ENCODE results near the gene FOXP1.
"Not testable (repeated sequence)": the region's sequence is repeated elsewhere in the genome, so short reads cannot be mapped to it uniquely, and the experiment has no call there.

FOXP1 gene

DNA sequence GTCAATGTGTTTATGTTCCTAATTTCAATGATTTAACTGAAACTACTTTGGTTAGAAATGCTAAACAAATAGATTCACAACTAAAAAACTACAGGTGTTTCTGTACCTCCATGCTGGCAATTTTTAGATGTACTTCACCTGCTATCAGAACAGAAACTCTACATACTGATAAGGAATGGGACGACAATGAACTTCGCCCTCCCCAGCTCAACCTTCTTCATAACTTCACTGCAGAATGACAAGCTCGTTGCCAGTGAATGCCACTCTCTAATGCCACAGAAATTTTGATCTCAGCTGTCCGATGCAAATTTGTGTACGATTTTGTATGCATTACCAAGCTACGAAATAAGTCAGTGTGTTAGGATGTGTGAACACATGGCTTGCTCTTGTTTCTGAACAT lies 133.4 kb downstream of the FOXP1 start:
- no peak for DNase-seq (ENCODE audit: low spot score)

DNA sequence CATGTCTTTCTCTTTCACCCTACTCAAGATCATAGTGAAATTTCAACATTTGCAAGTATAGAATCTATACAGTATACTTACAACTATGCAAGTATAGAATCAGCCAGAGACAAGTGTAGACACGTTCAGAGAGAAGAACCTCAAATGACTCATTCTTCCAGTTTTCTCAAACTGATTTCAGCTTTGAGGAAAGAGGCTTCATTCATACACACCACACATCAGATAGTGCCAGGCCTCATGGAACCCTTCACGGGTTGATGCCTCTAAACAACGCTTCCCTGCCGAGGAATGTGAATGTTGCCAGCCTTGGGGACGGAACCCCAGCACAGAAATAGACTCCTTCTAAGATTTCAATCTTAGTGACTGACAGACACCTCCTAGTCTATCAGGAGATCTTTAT lies 135.7 kb downstream of the FOXP1 start:
- peak; percentile 46 for DNase-seq (ENCODE audit: low spot score)

DNA sequence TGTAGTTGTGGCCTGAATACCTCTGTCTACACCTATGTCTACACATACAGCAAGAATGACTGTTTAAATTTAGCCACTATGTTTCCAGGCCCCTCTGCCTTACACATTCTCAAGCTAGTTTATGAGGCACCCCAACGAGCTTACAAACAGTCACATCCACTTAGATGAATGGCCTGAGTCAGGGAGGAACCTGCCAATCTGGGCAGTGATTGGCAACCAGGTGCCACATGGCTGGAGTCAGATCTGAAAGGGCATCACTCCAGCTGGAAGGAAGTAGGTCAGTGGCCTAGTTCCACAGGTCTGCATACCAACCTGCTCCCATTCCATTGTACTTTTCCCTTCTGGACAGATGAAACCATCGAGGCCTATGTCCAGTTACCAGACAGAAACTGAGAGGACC lies 136.3 kb downstream of the FOXP1 start:
- DNase-seq (ENCODE audit: low spot score): no peak

DNA sequence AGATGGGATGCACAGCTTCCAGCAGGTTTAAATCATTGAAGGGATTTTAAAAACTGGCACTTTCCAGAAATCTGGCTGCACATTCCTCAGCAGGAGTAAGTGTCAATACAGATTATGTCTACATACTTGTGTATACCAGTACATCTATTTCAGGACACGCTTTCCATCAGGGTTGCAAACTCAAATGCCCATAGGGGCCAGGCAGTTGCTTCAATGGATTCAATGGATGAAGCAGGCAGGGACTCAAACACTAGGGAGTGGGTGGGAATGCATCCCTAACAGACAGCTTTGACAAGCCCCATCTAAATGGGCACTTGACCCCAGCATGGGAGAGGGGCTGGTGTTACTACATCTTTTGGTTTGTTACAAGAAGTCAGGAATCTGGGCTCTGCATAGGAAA lies 136.8 kb downstream of the FOXP1 start:
- DNase-seq (ENCODE audit: low spot score): no peak

DNA sequence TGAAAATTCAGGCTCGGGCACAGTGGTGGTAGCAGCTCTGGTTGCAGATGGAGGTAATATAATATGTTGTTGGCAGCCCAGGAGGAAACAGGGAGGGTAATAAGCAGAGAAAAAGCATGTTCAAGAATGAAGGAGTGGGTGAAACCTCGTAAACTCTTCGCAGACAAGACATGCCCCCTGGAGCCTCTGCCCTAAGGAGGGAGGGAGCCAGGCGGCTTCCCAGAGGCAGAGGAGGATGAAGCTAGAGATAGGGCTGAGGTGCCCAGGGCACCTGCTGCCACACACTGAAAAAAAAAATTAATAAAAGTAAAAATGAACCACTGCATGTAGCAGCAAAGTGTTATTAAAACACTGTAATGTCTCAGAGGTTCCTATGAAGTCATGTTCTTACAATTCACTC lies 137.3 kb downstream of the FOXP1 start:
- DNase-seq (ENCODE audit: low spot score): no peak

DNA sequence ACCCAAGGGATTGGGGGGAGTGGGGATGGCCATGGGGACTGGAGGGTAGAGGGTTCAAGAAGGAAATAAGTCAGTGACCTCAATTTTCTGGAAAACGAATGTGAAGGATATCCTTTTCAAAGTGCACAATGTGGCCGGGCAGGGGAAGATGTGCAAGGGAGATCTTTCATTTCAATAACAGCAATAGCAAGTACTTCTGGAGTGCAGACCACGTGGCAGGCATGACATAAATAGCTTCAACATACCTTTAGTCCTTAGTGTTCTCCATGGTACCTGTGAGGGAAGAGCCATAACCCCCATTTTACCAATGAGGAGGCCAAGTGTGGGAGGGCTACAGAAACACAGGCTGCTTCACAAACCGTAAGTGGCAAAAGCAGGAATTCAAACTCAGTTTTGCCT lies 138.7 kb downstream of the FOXP1 start:
- no peak for DNase-seq (ENCODE audit: low spot score)

DNA sequence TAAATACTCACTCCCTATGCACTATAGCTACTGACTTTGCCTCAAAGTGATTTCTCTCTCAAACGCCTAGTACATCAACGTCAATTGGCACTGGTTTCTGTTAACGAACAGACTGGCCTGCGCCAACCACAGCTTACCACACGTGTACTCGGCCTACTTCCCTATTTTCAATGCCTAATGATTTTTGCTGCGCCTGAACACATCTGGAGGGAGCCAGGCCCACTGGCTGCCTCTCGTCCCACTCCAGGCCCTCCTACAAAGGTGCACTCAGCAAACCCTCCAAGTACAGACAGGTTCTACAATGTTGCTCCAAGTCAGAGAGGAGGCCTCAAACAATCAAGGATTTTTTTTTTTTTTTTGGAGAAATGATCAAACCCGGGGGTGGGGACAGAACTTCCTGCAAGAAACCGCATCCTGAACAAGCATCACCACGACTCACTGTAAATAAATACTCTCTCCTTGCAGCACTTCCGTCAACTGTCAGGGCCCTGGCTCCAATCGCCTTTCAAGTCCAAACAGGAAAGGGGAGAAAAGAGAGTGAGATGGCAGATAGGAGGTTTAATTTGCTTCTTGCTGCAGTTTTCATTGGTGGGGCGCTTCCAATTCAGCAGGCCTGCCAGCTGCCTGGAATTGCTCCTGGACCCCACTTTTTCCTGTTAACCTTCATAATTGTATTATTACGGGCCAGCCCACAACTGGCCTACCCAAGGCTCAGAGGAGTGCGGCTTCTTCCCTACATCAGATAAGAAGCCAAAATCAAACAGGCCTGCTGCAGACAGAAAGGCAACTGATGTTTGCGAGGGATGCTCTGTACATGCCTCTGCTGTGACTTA lies 139.3 kb downstream of the FOXP1 start:
- DNase-seq (ENCODE audit: low spot score): peak; percentile 83

DNA sequence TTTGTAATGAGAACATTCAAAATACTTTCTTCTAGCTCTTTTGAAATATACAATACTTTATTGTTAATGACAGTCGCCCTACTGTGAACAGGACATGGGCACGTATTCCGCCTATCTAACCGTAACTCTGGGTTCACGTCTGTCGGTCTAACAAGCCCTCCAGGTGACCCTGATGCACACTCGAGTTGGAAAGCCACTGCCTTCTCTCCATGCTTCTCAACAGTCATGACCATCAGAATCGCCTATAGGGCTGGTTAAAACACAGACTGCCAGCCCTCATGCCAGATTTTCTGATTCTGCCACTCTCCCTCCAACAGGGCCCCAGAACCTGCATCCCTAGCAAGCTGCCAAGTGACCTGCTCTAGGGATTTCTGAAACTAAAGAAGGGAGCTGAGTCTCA lies 140.2 kb downstream of the FOXP1 start:
- no peak for DNase-seq (ENCODE audit: low spot score)

DNA sequence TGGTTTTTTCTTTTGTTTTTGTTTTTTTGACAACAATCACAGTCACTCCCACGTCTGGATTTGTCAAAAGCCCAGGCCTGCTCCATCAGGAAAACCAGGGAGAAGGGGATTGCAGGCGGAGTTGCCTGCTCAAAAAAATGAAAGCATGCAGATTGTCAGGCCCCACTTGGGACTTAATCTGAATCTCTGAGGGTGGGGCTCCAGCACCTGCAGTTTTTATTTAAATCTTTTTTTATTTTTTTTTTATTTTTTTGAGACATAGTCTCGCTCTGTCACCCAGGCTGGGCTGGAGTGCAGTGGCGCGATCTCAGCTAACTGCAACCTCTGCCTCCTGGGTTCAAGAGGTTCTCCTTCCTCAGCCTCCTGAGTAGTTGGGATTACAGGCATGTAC lies 140.9 kb downstream of the FOXP1 start:
- no peak for DNase-seq (ENCODE audit: low spot score)

DNA sequence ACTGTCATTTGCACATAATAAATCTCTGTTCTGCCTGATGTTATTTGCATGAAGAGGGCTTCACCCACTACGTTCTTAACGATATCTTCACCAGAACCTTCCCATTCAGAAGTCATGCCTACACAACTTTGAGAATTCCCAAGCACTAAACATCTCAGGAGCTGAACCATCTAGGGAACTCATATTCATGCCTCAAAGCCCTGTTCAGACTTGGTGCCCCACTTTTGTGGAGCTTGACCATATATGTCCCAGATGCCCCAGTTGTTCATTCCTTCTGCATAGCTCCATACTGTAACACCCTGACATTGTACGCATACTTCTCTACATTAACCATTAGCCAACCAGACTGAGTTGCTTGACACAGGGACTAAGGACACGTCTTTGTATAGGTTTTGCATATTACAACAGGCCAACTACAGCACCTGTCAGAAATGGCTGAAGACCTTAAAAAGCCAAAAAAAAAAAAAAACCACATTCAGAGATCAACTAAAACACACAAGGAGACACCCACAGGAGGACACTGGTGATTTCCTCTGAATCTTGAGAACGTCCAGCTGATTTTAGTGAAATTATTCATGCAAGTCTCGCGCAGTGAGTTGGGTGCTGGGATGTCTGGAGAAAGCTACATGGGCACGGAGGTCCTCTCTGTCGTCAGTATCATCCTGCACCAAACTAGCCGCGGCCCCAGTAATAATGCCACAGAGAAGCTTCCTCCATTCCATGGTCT lies 141.4 kb downstream of the FOXP1 start:
- DNase-seq (ENCODE audit: low spot score): no peak

DNA sequence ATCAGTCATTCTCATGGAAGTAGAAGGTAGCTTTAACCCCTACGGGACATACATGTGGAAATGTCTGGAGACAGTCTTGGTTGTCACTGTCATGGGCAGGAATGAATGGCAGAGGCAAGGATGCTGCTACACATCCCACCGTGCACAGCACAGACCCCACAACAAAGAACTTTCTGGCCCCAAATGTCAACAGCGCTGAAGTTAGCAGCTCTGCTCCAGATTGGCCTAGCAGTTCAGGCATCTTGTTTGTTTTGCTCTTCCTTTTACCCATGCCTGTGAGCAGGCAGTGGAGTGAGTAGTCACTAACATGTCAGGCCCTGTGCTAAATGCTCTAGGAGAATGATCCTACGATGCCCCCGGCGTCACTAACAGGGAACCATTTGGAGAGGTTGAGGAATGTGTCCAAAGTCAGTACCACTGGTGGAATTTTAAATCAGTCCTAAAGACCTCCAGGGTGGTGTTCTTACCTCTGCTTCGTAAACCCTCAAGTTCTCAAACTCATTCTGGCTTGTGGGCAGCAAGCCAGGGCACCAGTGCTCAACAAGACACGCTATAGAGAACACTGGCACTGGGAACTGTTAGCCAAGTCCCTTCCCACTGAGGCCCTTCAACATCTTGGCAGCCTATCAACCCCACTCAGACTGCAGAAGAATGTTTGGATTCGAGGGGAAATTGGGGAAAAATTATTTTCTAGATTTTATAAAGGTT lies 142.2 kb downstream of the FOXP1 start:
- DNase-seq (ENCODE audit: low spot score): no peak

DNA sequence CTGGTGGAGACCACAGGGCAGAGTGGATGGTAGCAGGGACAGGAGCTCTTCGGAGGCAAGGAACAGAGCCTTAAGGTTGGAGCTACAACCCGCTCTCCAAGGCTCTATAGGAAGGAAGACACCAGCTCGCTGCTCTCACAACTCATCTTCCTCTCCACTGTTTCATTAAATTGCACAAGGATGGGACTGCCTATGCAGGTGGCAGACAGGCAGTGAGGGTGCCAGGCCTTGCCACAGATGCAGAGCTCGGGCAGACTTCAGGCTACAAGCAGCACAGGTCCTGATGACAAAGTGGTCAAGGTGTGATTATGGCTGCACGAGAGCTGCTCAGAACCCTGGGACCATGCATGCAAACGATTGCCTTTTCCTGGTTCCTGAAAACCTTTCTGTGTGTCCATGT lies 144.6 kb downstream of the FOXP1 start:
- DNase-seq (ENCODE audit: low spot score): no peak

DNA sequence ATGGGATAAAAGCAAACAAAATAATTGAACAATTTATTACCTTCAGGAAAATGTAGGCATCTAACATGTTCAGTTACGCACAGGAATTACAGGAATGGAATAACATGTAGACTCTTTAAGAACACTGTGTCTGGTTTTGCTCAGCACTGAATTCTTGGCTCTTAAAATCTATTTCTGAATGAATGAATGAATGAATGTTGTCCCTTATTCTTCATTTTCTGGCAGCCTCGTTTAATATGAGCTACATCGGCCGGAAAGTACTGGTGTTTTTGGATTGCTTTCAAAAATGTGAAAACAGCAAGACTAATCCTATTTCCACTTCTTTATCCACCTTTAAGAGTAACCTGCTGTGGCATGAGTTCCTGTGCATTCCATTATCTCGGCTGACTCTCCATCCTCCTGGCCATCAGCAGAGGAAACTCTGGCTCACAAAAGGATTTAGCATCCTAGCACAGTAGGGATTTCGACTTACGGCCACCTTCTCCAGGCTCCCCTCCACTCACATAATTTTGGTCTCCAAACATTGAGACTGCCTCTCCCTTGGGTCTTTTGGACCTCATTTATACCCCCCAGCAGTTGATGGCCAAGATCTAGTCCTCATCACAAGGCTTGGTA lies 145.3 kb downstream of the FOXP1 start:
- DNase-seq (ENCODE audit: low spot score): no peak

DNA sequence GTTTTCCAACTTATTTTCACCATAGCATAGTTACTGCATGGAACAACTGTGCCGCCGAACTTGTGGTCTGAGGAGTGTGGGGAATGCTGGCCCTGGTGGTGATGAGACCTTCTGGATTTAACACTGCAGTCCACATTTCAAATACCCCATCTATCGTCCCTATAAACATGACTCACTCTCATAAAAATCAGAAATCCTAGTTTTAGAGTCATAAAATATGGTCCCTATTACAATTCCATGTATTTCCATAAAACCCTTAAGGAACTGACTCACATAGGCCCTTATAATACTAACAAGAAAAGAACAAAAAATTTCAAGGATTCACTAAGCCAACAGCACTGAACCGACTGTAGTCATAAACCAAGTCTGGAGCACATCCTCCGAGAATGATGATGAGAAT lies 147.2 kb downstream of the FOXP1 start:
- DNase-seq (ENCODE audit: low spot score): no peak

DNA sequence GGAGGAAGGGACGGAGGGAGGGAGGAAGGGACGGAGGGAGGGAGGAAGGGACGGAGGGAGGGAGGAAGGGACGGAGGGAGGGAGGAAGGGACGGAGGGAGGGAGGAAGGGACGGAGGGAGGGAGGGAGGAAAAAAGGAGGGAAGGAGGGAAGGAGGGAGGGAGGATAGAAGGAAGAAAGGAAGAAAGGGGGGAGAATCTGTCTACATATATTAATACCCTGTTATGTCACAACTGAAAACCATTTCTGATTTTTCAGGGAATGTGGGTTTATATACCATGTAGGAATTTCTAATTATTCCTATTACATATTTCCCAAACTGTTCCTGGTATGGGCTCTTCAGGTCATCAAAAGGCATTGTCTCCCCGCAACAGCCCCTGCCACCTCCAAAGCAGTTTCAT lies 147.7 kb downstream of the FOXP1 start:
- not testable (repeated sequence) for DNase-seq (ENCODE audit: low spot score)

DNA sequence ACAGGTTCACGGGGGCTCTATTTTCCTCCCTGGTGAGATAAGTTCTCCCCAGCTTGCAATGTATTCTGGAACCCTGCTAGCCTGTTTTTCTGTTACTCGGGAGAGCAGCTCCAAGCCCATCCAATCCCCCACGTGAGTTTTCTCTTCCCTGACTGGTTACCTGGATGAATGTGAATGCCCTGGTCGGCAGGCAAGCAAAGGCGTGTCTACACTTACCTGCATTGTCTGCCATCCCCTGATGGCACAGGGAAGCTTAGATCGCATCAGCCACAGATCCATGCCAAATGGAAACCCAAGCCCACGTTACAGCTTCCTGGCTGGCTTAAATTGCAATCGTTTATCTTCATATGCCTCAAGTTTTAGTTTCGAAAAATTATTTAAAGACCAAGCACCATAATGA lies 149.9 kb downstream of the FOXP1 start:
- no peak for DNase-seq (ENCODE audit: low spot score)

DNA sequence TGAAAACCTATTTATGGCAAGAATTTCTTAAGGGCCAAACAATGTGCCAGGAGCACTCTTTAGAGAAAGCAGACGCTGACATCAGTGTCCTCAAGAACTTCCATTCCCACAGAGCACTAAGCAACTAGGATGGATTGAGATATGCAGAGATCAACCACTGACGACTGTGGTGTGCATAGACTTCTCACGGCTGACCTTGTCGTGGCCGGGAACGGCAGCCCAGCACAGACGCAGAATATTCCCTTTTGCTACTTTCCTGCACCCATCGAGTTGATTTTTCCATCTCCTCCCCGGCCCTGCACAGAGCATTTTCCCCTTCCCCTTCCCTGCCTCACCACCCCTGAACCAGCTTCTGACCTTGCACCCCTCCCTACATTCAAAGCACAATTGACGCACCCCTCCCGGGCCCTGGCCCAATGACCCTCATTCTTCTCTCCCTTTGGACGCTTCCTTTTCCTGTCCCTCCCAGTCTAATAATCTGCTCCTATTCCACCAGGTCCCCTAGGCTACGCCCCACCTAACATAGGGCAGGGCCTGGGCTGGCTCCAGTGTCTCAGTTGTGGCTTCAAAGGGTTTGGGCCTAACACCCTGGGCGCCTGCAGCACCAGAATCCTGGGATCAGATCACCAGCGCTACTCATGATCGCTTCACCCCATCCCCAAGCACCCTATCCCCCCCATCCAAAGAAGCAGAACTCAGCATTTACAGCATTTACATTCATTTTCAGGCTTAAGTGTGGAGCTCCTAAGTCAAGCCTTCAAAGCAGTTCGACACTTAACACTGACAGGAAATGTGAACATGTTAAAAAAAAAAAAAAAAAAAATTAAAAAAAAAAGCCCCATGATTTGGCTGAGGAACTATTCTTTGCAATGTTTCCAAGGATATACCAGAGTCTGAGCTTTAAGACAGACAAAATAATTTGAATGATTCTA lies 151.2 kb downstream of the FOXP1 start:
- no peak for DNase-seq (ENCODE audit: low spot score)

DNA sequence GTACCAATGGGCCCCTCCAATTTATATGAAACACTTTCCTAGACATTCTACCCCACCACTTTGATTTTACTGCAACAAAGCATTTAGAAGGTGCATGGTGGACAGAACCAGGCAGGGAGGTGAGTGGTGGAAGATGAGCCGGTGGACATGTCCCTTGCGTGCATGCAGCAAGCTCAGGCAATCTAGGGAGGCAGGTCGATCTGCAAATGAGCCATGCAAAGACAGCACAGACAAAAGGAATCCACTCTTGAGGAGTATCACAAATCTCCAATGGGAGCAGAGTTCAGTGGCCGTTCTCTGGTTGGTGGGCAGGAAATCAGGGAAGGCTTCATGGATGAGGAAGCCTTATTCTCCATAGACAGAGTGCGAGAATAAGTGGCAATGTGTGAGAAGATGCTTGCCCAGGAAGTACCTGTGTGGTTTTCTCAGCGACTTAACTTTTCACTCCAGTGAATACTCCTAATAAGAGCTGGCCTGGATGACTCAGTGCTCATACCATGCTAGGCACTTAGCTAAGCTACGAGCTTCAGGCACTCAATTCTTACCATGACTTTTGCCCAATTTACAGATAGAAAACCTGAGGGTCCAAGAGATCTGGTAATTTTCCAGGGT lies 152.5 kb downstream of the FOXP1 start:
- DNase-seq (ENCODE audit: low spot score): peak; percentile 41

DNA sequence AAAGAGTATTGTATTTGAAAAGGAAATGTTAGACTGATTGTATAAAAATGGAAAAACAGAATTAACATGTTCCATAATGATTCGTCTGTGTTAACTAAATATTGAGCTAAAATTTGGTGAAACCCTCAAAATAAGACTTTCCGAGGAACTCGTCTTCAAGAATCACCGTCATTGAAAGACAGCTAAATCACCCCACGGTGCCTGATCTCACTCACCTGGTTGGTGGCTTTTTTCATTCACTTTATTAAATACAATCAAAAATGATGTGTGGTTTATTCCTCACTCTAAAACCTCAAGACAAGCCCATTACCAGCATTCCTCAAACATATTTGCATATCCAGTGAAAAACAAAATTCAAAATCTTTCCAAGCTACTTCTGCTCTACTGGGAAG lies 153.9 kb downstream of the FOXP1 start:
- DNase-seq (ENCODE audit: low spot score): no peak

DNA sequence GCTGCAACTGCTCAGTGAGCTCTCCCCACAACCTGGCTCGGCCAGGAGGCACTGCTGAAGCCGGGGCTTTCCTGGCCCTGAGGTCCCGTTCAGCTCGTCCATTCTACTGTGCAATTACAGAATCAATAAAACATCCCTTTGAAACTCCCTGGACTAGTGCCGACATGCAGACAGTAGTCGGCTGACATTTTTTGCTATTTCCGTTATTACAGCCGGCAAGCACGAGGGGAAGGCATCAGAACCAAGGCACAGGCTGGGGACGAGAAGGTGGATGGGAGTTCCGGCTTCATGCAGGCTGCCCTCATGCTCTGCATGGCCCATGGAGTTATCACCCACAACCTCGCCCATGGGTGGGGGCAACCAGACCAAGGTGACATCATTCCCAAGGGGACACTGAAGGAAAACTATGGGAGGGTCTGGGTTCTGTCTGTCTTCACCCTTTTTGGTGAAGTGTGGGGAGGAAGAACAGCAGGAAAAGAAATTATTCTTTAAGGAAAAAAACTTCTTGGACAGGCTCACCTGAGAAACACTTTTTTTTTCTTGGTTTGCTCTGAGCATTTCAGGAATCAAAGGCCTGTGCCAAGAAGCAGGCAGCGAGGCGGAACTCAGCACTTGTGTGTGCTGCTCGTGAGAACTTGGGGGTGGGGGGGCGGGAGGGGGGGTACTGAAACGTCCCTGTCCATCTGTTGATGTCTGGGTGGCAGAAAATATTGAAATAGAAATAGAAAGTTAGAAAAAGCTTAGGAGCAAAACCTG lies 154.5 kb downstream of the FOXP1 start:
- no peak for DNase-seq (ENCODE audit: low spot score)

Measured in CD4-positive, alpha-beta T cell treated with Interleukin-2 at 100 ng/mL for 4 hours (primary cell).